ENCODE data around the gene NUP205. TPM values are rescaled to one million over a fixed set of nuclear protein-coding genes. Genes with fewer than 3 reads are reported as not detected.
"Not testable (repeated sequence)": the region's sequence is repeated elsewhere in the genome, so short reads cannot be mapped to it uniquely, and the experiment has no call there.

NUP205 gene
- total RNA-seq, 1 donor from 2014 or later = 50.2 TPM

DNA sequence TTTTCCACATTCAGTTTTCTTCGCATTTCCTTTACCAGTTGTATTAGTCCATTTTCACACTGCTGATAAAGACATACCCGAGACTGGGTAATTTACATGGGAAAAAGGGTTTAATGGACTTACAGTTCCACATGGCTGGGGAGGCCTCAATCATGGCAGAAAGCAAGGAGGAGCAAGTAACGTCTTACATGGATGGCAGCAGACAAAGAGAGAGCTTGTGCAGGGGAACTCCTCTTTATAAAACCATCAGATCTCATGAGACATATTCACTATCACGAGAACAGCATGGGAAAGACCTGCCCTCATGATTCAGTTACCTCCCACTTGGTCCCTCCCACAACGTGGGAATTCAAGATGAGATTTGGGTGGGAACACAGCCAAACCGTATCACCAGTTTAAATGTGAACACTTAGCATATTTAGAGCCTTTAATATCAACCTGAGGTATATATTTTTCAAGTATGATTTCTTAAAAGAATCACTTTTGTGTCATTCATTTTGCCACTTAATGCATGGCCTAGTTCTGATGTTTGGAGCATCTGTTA, 111.2 kb downstream of the NUP205 start:
- DNase-seq = not testable (repeated sequence)

DNA sequence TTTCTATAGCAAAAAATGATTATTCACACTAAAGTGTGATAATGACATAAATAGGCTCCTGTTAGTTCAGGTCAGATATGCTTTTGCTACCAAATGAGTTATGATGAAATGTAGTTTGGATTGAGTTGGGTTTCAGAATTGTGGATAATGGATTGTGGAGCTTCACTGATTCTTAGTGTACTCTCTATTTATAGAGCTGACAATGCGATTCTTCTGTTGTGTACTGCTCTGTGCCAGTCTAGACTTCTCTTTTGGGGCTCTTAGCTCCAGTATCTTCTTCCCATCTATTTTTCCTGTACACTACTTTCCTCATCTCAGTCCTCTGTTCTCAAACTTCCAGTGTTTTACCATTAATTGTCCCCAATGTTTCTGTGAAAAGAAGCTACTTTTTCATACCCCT, 112.1 kb downstream of the NUP205 start:
- no peak for DNase-seq

DNA sequence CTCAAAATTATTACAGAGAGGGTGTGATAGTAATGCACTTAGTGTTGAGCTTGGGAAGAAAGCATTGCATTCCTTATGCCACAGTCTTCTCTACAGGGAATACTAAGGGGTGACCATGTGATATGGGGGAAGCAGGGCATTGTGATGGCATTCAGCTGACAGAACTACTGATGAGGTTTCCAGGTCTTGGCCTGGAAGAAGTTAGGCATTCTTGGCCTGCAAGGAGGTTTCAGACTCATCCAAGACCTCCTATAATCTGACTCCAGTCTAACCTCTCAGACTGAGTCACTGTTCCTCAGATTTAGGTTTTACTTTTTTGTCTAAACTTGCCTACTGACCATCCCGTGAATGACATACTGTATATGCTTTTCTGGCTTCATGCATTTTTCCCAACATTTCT, 112.5 kb downstream of the NUP205 start:
- DNase-seq = peak; percentile 41

DNA sequence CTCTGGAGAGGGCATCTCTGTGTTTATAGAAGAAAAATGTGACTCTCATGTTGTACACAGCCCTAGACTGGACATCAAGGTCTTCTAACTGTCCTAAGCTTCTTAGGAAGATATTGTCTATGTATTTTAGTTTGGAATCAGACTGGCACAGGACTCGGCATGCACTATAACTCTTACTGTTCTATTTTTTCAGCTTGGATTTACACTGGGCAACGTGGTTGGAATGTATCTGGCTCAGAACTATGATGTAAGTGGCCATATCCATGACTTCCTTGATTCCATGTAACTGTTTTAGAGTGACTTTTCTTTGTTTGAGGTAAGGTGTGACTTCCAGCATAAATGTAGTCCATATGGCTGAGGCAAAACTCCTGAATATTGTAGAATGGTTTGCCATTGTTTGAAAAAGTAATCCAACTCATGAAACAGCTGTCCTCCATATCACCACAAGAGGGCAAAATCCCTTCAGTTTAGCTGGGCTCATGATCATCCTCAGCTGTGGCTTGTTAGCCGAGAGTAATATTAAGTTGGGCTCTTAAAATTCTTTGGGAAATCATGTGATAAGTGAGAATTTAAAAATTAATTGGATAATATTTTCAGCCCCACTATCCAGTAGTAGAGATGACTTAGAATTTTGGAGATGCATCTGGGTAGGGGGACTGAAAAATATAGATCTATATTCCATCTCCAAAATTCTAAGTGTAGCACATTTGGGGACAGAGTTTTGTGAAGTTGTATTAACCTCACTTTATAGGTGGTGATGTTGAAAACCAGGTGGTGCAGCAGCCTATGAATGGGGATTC, 115.0 kb downstream of the NUP205 start:
- DNase-seq = peak; percentile 91

DNA sequence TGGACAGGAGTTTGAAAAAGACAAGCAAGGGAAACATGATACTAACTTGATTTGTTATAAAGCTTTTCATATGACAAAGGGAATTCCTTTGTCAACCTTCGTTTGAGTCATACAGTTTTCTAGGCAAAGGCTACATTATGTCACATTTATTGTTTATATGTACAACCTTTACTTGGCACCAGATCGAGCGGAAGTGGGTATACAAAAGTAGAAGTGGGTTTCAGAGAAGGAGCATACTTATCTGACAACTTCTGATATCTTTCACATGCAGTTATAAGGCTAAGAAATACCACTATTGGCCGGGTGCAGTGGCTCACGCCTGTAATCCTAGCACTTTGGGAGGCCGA, 115.6 kb downstream of the NUP205 start:
- peak; percentile 67 for DNase-seq

DNA sequence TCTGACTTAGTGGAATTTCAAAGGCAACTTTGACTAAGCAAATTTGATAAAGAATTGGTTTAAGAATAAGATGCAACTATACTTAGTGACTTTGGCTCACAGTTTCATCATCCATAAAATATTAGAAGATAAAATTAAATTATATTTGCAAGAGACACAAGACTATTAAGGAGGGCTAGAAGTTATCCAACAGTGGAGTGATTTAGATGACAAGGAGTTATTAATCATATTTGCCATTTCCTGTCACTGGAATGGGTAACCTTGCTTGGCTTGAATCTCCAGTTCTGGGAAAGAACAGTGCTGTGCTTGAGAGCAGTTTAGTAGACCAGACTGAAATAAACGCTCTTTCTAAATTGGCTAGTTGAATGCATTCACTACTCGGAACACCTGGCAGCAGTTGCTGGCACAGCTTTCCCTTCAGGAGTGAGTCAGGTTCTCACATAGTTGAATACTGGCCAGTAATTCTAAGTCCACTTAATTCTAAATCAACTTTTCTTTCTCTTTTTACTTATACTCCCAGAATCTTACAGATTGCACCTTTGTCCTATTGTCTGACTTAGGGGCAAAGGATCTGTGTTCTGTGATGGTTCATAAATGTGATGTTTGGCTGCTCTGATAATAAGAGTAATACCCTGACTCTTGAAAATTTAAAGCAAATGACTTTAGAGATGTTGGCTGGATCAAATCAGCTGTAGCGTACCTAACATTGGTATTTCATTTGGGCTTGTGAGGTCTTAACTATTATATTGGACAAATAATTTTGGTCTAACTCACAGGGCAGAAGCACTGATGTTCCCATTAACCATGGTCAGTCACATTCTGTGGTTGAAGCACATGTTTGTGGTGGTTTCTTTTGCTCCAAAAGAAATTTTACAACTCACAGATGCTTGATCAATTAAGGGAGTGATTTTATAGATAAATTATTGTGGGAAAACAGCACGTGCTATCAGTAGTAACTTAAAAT, 121.2 kb downstream of the NUP205 start:
- peak; percentile 82 for DNase-seq

DNA sequence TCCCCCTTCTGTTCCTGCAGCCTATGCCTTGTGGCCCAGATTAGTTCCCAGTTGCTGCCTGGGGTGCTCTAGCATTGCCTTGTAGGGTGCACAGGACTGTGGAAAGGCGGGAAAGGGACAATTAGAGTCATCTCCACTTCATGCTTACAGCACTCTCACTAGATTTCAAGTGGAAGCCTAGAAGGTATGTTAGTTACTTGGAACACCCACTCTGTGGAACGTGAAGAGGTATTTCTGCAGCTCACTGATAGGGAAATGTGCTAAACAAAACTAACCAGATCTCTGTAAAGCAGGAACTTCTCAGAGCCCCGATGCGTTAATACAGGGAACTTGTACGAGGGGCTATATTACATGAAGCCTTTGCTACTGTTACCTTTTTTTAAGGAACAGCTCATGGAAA, 124.0 kb downstream of the NUP205 start:
- DNase-seq = no peak

DNA sequence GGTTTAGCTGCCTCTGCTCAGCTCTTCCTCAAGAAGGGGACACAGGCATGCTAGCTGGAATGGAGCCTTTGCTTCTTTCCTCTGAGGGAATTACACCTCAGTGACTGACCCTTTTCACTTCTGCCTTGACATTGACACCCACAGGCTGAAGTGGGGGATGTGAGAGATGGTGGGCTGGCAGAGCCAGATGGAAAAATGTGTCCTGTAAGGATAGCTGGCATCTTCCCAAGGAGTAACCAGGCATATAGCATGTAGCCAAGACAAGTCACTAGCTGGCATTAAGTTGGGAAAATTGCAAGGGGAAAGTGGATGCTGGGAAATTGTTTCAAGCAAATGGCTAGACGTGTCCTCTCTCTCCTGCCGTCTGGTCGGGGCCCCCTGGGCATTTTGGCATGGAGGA, 124.5 kb downstream of the NUP205 start:
- no peak for DNase-seq

DNA sequence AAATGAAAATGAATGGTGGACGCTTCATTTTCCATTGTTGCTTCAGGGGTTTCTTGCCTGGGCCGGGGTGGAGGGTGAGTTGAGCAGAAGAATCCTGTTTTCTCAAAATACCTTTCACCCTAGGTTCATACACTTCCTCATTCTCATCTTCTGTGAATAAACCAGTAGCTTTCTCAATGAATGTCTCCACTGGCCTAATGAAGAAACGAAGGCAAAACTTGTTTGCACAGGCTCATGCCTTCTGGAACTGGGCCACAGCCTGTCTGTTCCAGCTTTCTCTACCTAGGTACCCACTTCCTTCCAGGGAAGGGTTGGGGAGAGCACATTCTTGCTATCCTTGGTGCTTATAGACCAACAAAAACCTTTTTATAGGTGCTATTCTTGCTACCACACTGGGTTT, 125.9 kb downstream of the NUP205 start:
- no peak for DNase-seq

DNA sequence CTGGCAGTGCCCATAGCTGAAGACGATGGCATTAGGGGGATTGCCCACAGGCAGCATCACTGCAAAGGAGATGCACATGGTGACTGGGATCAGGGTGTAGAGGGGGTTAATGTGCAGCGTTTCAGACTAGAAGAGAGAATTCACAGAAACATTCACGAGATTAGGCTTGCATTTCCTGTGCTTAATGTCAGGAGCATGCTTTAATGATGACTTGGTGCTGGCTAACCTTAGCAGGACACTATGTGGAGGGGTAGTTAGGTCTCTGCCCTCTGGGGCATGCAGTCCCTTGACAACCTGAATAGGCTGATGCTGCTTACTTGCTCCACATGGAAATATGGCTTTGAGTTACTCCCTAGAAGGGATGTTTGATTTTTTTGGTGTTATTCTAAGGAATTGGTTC, 126.4 kb downstream of the NUP205 start:
- DNase-seq = peak; percentile 37

DNA sequence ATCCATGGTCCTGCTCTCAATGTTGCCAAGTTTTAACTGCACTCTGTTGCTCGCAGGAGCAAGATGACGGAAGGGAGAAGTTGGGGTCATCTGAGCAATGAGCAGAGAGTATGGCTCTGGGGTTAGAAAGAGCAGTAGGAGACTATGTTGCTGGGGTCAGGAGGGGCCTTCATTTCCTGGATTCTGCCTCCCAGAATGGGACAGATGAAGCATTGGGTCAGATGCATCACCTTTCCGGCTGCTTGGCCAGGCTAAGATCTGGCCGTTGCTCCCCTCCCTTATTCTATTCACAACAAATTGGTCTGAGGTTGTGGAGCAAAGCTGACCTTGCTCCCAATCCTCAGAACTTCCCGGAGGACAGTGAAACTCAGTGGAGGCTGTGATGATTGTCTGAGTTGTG, 127.0 kb downstream of the NUP205 start:
- DNase-seq = peak; percentile 37

DNA sequence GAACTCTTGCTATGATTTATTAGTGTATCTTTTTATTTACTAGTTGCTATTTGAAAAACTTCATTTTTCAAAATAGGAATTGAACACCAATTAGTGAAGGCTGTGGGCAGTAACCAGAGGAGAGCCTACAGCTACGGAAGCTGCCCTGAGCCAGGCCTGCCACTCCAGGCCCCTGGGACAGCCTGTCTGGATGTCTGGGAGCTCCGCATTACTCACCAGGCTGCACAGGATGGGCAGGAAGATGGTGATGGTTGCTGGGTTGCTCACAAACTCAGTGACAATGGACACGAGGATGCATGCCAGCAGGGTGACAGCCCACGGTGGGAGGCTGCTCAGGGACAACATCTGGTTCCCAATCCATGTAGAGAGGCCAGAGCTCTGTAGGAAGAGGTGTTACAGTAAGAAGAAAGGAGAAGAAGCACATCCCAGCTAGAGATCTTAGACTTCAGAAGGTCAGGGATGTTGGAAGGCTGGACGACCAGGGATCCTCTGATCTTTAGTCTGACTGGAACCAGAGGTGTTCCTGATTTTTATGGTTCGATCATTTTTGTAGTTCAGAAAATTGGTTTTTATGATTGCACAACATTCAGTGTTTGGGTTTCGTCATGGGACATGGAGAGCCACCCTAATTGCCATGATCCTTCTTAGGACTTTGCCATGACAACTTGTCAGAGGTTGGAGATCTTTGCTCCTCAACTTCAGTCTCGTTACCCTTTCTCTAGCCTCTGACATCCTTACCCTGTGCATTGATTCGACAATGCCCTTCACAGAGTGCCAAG, 127.8 kb downstream of the NUP205 start:
- DNase-seq = peak; percentile 71

DNA sequence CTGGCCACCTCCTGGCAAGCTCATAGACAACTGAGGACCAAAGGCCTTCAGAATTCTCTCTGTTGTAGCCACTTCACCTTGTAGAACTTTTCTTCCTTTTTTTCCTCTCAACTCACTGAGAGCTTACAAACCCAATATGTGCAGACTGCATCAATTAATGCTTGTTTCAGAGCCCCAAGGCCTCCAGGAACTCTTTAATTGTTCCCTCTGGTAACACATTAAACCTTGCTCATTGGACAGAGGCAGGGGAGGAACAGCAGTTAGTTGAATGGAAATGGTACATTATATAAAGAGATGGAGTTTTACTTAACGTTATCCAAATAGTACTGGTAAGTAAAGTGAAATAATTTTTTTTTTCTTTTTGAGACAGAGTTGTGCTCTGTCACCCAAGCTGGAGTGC, 129.7 kb downstream of the NUP205 start:
- DNase-seq = no peak

DNA sequence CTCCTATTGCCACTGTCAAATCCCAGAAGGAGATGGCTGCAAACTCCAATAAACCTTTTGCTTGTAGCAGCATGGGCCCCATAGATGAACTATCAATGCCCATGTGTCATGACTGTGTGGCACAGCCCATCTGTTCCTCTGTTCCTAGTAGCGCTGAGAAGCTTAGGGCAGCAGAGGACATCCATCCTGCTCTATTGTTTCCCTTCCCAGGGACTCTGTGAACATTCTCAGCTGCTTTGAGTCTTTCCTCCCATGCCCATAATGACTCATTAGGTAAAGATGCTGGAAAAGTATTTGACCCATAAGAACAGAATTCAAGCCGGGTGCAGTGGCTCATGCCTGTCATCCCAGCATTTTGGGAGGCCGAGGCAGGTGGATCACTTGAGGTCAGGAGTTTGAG, 132.8 kb downstream of the NUP205 start:
- DNase-seq = peak; percentile 75

DNA sequence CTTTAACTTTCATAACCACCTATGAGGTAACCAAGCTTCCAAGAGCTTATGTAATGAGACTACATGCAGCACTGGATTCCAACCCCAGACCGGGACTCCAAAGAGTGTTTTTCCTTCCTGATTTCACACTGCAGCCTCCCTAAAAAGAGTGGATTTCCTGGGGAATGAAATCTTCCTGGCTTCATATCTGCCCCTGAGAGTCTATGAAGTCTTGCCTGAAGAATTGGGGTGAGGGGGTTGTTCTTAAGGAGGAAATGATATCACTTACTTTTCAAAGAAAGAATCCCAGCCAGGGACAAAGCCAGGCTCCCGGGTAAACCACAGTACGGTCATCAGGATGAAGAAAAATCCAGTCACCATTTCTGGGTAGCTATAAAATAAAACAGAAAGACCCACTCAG, 134.3 kb downstream of the NUP205 start:
- DNase-seq = peak; percentile 75

DNA sequence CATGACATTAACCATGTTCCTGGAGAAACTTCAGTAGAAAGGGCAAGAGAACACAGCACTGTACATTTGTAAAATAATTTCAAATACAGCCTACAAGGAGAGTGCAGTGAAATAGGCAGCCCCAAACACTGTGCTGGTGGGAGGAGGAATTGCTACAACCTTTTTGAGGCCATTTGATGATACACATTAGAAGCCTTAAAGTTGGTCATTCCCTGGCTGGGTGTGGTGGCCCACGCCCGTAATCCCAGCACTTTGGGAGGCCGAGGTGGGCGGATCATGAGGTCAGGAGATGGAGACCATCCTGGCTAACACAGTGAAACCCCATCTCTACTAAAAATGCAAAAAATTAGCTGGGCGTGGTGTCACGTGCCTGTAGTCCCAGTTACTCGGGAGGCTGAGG, 134.9 kb downstream of the NUP205 start:
- not testable (repeated sequence) for DNase-seq

DNA sequence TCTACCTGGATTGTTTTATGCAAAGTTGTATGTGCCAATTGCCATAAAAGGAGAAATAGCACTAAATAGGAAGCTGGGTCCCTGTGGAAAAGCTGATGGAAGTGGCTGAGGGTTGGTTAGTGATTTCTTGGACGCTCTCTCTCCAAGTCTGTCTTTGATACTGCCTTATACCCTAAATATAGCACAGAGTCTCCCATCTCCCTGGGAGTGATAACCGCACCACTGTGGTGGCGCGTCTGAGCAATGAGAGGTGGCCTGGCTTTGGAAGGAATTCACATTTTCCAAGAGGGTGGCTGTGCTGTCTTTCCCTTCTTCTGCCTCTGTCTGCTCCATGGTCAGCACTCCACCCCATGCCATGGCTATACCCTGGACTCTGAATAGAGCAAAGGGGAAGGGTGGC, 135.8 kb downstream of the NUP205 start:
- DNase-seq = no peak

DNA sequence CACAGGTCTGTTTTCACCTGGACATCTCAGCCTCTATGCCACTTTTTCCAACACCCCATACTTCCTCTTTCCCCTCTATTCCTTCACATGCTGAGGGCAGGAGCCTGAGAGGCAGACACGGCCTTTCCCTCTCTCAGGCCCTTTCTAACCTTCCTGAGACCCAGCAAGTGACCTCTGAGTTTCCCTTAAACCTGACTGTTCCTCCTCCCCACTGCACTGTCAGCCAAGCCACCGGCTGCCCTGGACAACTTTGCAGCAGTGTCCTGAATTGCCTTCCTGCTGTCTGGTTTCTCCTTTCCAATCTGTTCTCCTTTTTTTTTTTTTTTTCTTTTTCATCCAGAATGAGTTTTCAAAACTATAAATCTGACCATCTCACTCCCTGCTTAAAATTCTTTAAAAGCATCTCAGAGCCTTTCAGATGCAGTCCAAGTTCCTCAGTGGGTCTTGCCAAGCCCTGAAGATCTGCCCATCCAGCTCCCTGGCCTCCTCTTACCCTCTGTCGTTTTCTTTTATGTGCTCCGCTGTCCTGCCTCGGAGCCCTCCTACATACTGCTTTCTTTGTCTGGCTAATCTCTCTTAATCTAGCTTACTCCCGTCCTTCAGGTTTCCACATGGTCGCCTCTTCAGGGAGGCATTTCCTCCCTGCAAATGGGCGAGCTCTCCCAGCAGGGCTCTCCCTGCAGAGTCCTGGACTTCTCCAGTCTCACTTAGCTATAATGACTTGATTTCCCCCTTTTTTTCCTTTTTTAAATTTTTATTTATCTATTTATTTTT, 139.7 kb downstream of the NUP205 start:
- DNase-seq = no peak

All from dermis blood vessel endothelial cell (primary cell).